Neural cell (in vitro differentiated cells): ENCODE results near the gene ZFP64.

Experiments
- CTCF ChIP-seq: fragments of 450-650 bp; IDR thresholded peaks from 2 replicates; pipeline ENCODE4 v1.5.1; 2014; ENCODE audit warnings: antibody characterized with exemption, mild to moderate bottlenecking, moderate library complexity; ENCODE audit not compliant: poor library complexity, severe bottlenecking
- EP300 ChIP-seq: fragments of 450-650 bp; conservative IDR thresholded peaks from 2 replicates; pipeline ENCODE4 v1.6.1; 2014; ENCODE audit warnings: antibody characterized with exemption, mild to moderate bottlenecking, moderate library complexity; ENCODE audit not compliant: poor library complexity, severe bottlenecking
- EZH2 ChIP-seq: fragments of 200-600, 300-800 bp; shearing (Covaris generic), sonication (generic); IDR thresholded peaks from 2 replicates; pipeline ENCODE4 v1.6.1; 2014; ENCODE audit warnings: antibody characterized with exemption, low read length, borderline replicate concordance, mild to moderate bottlenecking; ENCODE audit not compliant: insufficient read depth, poor library complexity, severe bottlenecking
- MXI1 ChIP-seq: fragments of 450-650 bp; conservative IDR thresholded peaks from 2 replicates; pipeline ENCODE4 v1.6.1; 2014; ENCODE audit warnings: antibody characterized with exemption, mild to moderate bottlenecking; ENCODE audit not compliant: poor library complexity, severe bottlenecking
- POLR2AphosphoS5 ChIP-seq: IDR thresholded peaks from 2 replicates; pipeline ENCODE4 v1.6.1; 2012
- RAD21 ChIP-seq: fragments of 450-650 bp; conservative IDR thresholded peaks from 2 replicates; pipeline ENCODE4 v1.6.1; 2014; ENCODE audit warnings: antibody characterized with exemption, mild to moderate bottlenecking, moderate library complexity
- REST ChIP-seq: IDR thresholded peaks from 2 replicates; pipeline ENCODE4 v1.6.1; 2012; ENCODE audit warnings: borderline replicate concordance
- TAF1 ChIP-seq: IDR thresholded peaks from 2 replicates; pipeline ENCODE4 v1.6.1; 2012; ENCODE audit warnings: low read depth

- TF ChIP-seq EZH2: no peak
- TF ChIP-seq CTCF: no peak
- TF ChIP-seq REST: no peak
- no peak for TF ChIP-seq POLR2AphosphoS5
- no peak for TF ChIP-seq RAD21
- no peak for TF ChIP-seq TAF1
- no peak for TF ChIP-seq EP300
- no peak for TF ChIP-seq MXI1
Measured at GRCh38 chr20:52118696-52119095, 72.9 kb downstream of the ZFP64 start.
